HCT116 (cell line): ENCODE data around the gene SZT2. TPM values are rescaled to one million over a fixed set of nuclear protein-coding genes. Genes with fewer than 3 reads are reported as not detected.

Source experiments
- ATAC-seq: fragments of 200-7000 bp; cut with Tn5 transposase; 2 replicates; pipeline ENCODE4 v1.9.1; 2020; ENCODE audit warnings: mild to moderate bottlenecking, moderate library complexity
- BruUV-seq: library from RNA; stranded (reverse); fragments of 400-500 nt; replicated peaks from 2 replicates; lab custom pipeline; 2021; lab: Mats Ljungman, UMichigan
- CTCF ChIA-PET: fragments of 300-600 bp; sonication (Branson Sonifier 250); formaldehyde crosslinking; loops from one replicate; lab custom pipeline; 2021; ENCODE audit warnings: antibody characterized with exemption; lab: Charles Lee
- POLR2A ChIA-PET: fragments of 300-600, 350-600 bp; sonication (Branson Sonifier 250); formaldehyde crosslinking; loops from one replicate; lab custom pipeline; 2021; ENCODE audit warnings: antibody characterized with exemption; lab: Charles Lee
- RAD21 ChIA-PET, 2 experiments: fragments of 300-600 bp; sonication (Branson Sonifier 250); formaldehyde crosslinking; loops; one replicate each; lab custom pipeline; 2023; ENCODE audit warnings: low total read pairs in 2 of 2; ENCODE audit not compliant: uncharacterized antibody in 2 of 2, unreplicated experiment in 2 of 2, low non-redundant PET in 1 of 2; lab: Charles Lee
- DNase-seq: peaks from one replicate; pipeline ENCODE4 v3.0.0-alpha.2; 2010; ENCODE audit warnings: low read depth, low spot score
- H2AFZ ChIP-seq: fragments of 200-600 bp; shearing (Covaris generic), sonication (generic); 2 replicates; pipeline ENCODE4 v1.6.1; 2017; ENCODE audit warnings: low read depth, mixed run types, mixed read lengths, antibody characterized with exemption, low read length; ENCODE audit not compliant: poor library complexity, severe bottlenecking
- H3K27ac ChIP-seq: 2 replicates; pipeline ENCODE4 v1.5.1; 2012; ENCODE audit warnings: low read depth, low read length
- H3K27me3 ChIP-seq: fragments of 200-600 bp; sonication (generic); 2 replicates; pipeline ENCODE4 v1.6.1; 2016; ENCODE audit warnings: mixed run types, low read length, mixed read lengths; ENCODE audit not compliant: insufficient read depth
- H3K36me3 ChIP-seq, 2 experiments: fragments of 200-500 bp in 1 of 2; fragments of 200-600 bp in 1 of 2; sonication (Bioruptor generic) in 1 of 2; sonication (generic) in 1 of 2; 2 replicates each; pipeline versions ENCODE4 v1.5.1 to v1.6.1; 2014 to 2016; ENCODE audit warnings: low read length in 2 of 2, inconsistent platforms in 1 of 2, mixed read lengths in 1 of 2, mixed run types in 1 of 2; ENCODE audit not compliant: insufficient read depth in 2 of 2, control insufficient read depth in 1 of 2
- H3K4me1 ChIP-seq, 2 experiments: fragments of 200-600 bp in 1 of 2; sonication (generic) in 1 of 2; 2 replicates each; pipeline versions ENCODE4 v1.5.1 to v1.6.1; 2012 to 2017; ENCODE audit warnings: low read length in 2 of 2, inconsistent platforms in 1 of 2, mild to moderate bottlenecking in 1 of 2, mixed read lengths in 1 of 2, mixed run types in 1 of 2, moderate library complexity in 1 of 2; ENCODE audit not compliant: insufficient read depth in 2 of 2, control insufficient read depth in 1 of 2
- H3K4me2 ChIP-seq: fragments of 200-600 bp; sonication (generic); 2 replicates; pipeline ENCODE4 v1.6.1; 2017; ENCODE audit warnings: mixed run types, low read length, mixed read lengths
- H3K4me3 ChIP-seq, 2 experiments: fragments of 200-600 bp in 1 of 2; sonication (generic) in 1 of 2; replicated peaks in 1 of 2; 2 replicates each; pipeline ENCODE4 v1.5.1; 2011 to 2016; ENCODE audit warnings: low read length in 2 of 2, control low read depth in 1 of 2, low read depth in 1 of 2, mild to moderate bottlenecking in 1 of 2, mixed read lengths in 1 of 2, mixed run types in 1 of 2
- H3K79me2 ChIP-seq: fragments of 200-600 bp; sonication (generic); 2 replicates; pipeline ENCODE4 v1.6.1; 2017; ENCODE audit warnings: mild to moderate bottlenecking, mixed run types, low read length, moderate library complexity, mixed read lengths; ENCODE audit not compliant: insufficient read depth
- H3K9ac ChIP-seq: fragments of 200-600 bp; sonication (generic); 2 replicates; pipeline ENCODE4 v1.6.1; 2016; ENCODE audit warnings: low read length, mixed read lengths
- H3K9me2 ChIP-seq: fragments of 200-600 bp; sonication (generic), shearing (Covaris generic); 2 replicates; pipeline ENCODE4 v1.6.1; 2017; ENCODE audit warnings: mixed run types, mild to moderate bottlenecking, moderate library complexity; ENCODE audit not compliant: insufficient read depth
- H3K9me3 ChIP-seq, 2 experiments: fragments of 200-500 bp in 1 of 2; fragments of 200-600 bp in 1 of 2; sonication (Bioruptor generic) in 1 of 2; sonication (generic) in 1 of 2; 2 replicates each; pipeline ENCODE4 v1.6.1; 2014 to 2017; ENCODE audit warnings: low read length in 2 of 2, mixed read lengths in 2 of 2, inconsistent platforms in 1 of 2, low read depth in 1 of 2, mild to moderate bottlenecking in 1 of 2, mixed run types in 1 of 2, moderate library complexity in 1 of 2; ENCODE audit not compliant: control insufficient read depth in 1 of 2, insufficient read depth in 1 of 2
- H4K20me1 ChIP-seq: fragments of 200-600 bp; sonication (generic), shearing (Covaris generic); 2 replicates; pipeline ENCODE4 v1.6.1; 2017; ENCODE audit warnings: mixed run types, mild to moderate bottlenecking, moderate library complexity; ENCODE audit not compliant: insufficient read depth
- CBX3 ChIP-seq: IDR thresholded peaks from 2 replicates; pipeline ENCODE4 v1.6.1; 2012; ENCODE audit warnings: low read depth
- CEBPB ChIP-seq: IDR thresholded peaks from 2 replicates; pipeline ENCODE4 v1.6.1; 2012; ENCODE audit warnings: low read depth
- ELF1 ChIP-seq: IDR thresholded peaks from 2 replicates; pipeline ENCODE4 v1.6.1; 2012; ENCODE audit warnings: low read depth, borderline replicate concordance
- EZH2 ChIP-seq: fragments of 200-600 bp; sonication (generic); IDR thresholded peaks from 2 replicates; pipeline ENCODE4 v1.6.1; 2017; ENCODE audit warnings: antibody characterized with exemption, mixed run types
- EZH2phosphoT487 ChIP-seq: fragments of 200-600 bp; IDR thresholded peaks from 2 replicates; pipeline ENCODE4 v1.6.1; 2018; ENCODE audit warnings: antibody characterized with exemption, borderline replicate concordance
- FOSL1 ChIP-seq: IDR thresholded peaks from 2 replicates; pipeline ENCODE4 v1.6.1; 2012; ENCODE audit warnings: low read depth
- JUND ChIP-seq: IDR thresholded peaks from 2 replicates; pipeline ENCODE4 v1.6.1; 2012
- MAX ChIP-seq: IDR thresholded peaks from 2 replicates; pipeline ENCODE4 v1.6.1; 2012
- POLR2AphosphoS5 ChIP-seq: IDR thresholded peaks from 2 replicates; pipeline ENCODE4 v1.6.1; 2011; ENCODE audit warnings: mild to moderate bottlenecking, low read depth, low read length, moderate library complexity
- SIN3A ChIP-seq: IDR thresholded peaks from 2 replicates; pipeline ENCODE4 v1.6.1; 2012; ENCODE audit warnings: low read depth
- SP1 ChIP-seq: IDR thresholded peaks from 2 replicates; pipeline ENCODE4 v1.6.1; 2012; ENCODE audit warnings: low read depth
- SRF ChIP-seq: IDR thresholded peaks from 2 replicates; pipeline ENCODE4 v1.6.1; 2012; ENCODE audit warnings: low read depth
- TCF7L2 ChIP-seq: IDR thresholded peaks from 2 replicates; pipeline ENCODE4 v1.7.0; 2011; ENCODE audit warnings: borderline replicate concordance, inconsistent platforms; ENCODE audit not compliant: insufficient read depth, insufficient read length; ENCODE audit errors: extremely low read depth
- ZNF274 ChIP-seq: fragments of 200-500 bp; sonication (Bioruptor generic); IDR thresholded peaks from 2 replicates; pipeline ENCODE4 v1.6.1; 2014; ENCODE audit warnings: mild to moderate bottlenecking, low read depth, low read length, inconsistent platforms
- intact Hi-C: fragments of 100-400 bp; cut with micrococcal nuclease; formaldehyde crosslinking; loops from 2 replicates; pipeline ENCODE4 v1.10.0; 2022
- total RNA-seq: library from RNA; stranded (reverse); gene quantifications from one replicate; pipeline ENCODE4 v1.2.1, GENCODE V29; 2021; ENCODE audit not compliant: unreplicated experiment
- TF ChIP-seq, protein P1 (sequence below): IDR thresholded peaks from 2 replicates; pipeline ENCODE4 v1.6.1; 2012
- TF ChIP-seq, protein P2 (sequence below): IDR thresholded peaks from 2 replicates; pipeline ENCODE4 v1.6.1; 2011; ENCODE audit warnings: mild to moderate bottlenecking, low read length, moderate library complexity; ENCODE audit not compliant: insufficient replicate concordance; ENCODE audit errors: extremely low read depth
- TF ChIP-seq, protein P3 (sequence below): IDR thresholded peaks from 2 replicates; pipeline ENCODE4 v1.6.1; 2012; ENCODE audit warnings: low read depth

Gene SZT2
- total RNA-seq, 1 experiment from 2014 or later: 43.0 TPM

DNA sequence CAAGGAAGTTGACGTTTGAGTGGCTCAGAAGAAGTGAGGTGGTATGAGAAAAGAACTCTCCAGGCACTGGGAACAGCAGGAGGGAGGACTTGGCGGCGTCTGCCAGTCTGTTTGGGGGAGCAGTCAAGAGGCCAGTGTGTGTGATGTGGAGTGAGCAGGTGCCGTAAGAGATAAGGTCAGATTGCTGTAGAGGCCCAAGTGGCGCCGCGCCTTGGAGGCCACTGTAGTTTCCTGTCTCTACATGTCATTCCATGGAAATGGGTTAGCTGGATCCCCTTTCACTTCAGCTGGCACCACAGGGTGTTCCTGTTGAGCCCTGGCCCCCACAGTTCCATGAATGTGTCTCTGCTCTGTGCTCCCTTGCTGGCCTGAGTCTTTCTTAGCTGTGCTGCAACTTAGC is 105.5 kb downstream of the SZT2 start:
- H3K9me3 ChIP-seq: no peaks in the 10 kb centered on the region; a peak in 1 of 4 replicates
- H3K27me3 ChIP-seq: no peaks in the 10 kb centered on the region
- RAD21 ChIA-PET: no interaction called here
- H3K9ac ChIP-seq: no peak overlapping the region
- ATAC-seq (no peak), DNase-seq (no peak)
- TF ChIP-seq, protein P1, sequence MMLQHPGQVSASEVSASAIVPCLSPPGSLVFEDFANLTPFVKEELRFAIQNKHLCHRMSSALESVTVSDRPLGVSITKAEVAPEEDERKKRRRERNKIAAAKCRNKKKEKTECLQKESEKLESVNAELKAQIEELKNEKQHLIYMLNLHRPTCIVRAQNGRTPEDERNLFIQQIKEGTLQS: no peak
- TF ChIP-seq SRF (no peak), JUND (no peak), ZNF274 (no peak), CEBPB (no peak), ELF1 (no peak), EZH2 (no peak), MAX (no peak), TCF7L2 (no peak), FOSL1 (no peak), CBX3 (no peak)
- no peak overlapping the region for H3K4me3 ChIP-seq
- no TSS peak for BruUV-seq
- CTCF ChIA-PET: no interaction called here
- POLR2A ChIA-PET: no interaction called here
- H3K36me3 ChIP-seq: no peaks in the 10 kb centered on the region
- no peak overlapping the region for H2AFZ ChIP-seq
- H3K4me1 ChIP-seq: peaks cover 0 to 4% of the 10 kb centered on the region in 2 experiments; a peak in 1 of 4 replicates
- H3K9me2 ChIP-seq: no peaks in the 10 kb centered on the region
- H4K20me1 ChIP-seq: no peaks in the 10 kb centered on the region
- H3K27ac ChIP-seq: no peak overlapping the region
- H3K4me2 ChIP-seq: no peak overlapping the region
- H3K79me2 ChIP-seq: no peaks in the 10 kb centered on the region
- intact Hi-C loops: no loop called here

- RAD21 ChIA-PET: no interaction called here
- BruUV-seq: no TSS peak
- intact Hi-C loops: no loop called here
- Histone ChIP-seq H3K79me2 (no peaks in the 10 kb centered on the region), H4K20me1 (no peaks in the 10 kb centered on the region), H3K9me2 (no peaks in the 10 kb centered on the region), H3K36me3 (no peaks in the 10 kb centered on the region), H3K9me3 (no peaks in the 10 kb centered on the region), H3K4me3 (no peak overlapping the region), H3K27me3 (no peaks in the 10 kb centered on the region), H3K4me1 (no peaks in the 10 kb centered on the region), H2AFZ (no peak overlapping the region), H3K27ac (no peak overlapping the region), H3K4me2 (no peak overlapping the region), H3K9ac (no peak overlapping the region)
- POLR2A ChIA-PET: no interaction called here
- no peak for ATAC-seq
- DNase-seq: no peak
- CTCF ChIA-PET: no interaction called here
- TF ChIP-seq, protein P2, sequence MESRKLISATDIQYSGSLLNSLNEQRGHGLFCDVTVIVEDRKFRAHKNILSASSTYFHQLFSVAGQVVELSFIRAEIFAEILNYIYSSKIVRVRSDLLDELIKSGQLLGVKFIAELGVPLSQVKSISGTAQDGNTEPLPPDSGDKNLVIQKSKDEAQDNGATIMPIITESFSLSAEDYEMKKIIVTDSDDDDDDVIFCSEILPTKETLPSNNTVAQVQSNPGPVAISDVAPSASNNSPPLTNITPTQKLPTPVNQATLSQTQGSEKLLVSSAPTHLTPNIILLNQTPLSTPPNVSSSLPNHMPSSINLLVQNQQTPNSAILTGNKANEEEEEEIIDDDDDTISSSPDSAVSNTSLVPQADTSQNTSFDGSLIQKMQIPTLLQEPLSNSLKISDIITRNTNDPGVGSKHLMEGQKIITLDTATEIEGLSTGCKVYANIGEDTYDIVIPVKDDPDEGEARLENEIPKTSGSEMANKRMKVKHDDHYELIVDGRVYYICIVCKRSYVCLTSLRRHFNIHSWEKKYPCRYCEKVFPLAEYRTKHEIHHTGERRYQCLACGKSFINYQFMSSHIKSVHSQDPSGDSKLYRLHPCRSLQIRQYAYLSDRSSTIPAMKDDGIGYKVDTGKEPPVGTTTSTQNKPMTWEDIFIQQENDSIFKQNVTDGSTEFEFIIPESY: no peak
- TF ChIP-seq POLR2AphosphoS5 (no peak), SP1 (no peak), SIN3A (no peak), EZH2phosphoT487 (no peak)
- TF ChIP-seq, protein P1: no peak
- TF ChIP-seq, protein P3, sequence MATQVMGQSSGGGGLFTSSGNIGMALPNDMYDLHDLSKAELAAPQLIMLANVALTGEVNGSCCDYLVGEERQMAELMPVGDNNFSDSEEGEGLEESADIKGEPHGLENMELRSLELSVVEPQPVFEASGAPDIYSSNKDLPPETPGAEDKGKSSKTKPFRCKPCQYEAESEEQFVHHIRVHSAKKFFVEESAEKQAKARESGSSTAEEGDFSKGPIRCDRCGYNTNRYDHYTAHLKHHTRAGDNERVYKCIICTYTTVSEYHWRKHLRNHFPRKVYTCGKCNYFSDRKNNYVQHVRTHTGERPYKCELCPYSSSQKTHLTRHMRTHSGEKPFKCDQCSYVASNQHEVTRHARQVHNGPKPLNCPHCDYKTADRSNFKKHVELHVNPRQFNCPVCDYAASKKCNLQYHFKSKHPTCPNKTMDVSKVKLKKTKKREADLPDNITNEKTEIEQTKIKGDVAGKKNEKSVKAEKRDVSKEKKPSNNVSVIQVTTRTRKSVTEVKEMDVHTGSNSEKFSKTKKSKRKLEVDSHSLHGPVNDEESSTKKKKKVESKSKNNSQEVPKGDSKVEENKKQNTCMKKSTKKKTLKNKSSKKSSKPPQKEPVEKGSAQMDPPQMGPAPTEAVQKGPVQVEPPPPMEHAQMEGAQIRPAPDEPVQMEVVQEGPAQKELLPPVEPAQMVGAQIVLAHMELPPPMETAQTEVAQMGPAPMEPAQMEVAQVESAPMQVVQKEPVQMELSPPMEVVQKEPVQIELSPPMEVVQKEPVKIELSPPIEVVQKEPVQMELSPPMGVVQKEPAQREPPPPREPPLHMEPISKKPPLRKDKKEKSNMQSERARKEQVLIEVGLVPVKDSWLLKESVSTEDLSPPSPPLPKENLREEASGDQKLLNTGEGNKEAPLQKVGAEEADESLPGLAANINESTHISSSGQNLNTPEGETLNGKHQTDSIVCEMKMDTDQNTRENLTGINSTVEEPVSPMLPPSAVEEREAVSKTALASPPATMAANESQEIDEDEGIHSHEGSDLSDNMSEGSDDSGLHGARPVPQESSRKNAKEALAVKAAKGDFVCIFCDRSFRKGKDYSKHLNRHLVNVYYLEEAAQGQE: no peak
Observed at GRCh38 chr1:43499898-43500297, 110.2 kb downstream of the SZT2 start.
